Spinal cord (tissue), 10 donors: ENCODE measurements around the gene CCR5AS. TPM values are rescaled to one million over a fixed set of nuclear protein-coding genes. Genes with fewer than 3 reads are reported as not detected.
"Not testable (repeated sequence)": the region's sequence is repeated elsewhere in the genome, so short reads cannot be mapped to it uniquely, and the experiment has no call there.

Experiments
- DNase-seq, 6 donors: peaks; one replicate each; pipeline versions ENCODE4 v3.0.0 to v3.0.0-alpha.2; 2013 to 2015; ENCODE audit warnings: low spot score in 6 of 6, low read depth in 4 of 6
- H3K27ac ChIP-seq: one replicate; pipeline ENCODE4 v1.5.1; 2013; ENCODE audit warnings: low read depth, low read length, control low read depth
- H3K27me3 ChIP-seq: one replicate; pipeline ENCODE4 v1.6.1; 2013; ENCODE audit warnings: low read length; ENCODE audit not compliant: control insufficient read depth, insufficient read depth
- H3K36me3 ChIP-seq: one replicate; pipeline ENCODE4 v1.6.1; 2013; ENCODE audit warnings: low read length; ENCODE audit not compliant: control insufficient read depth, insufficient read depth
- H3K4me1 ChIP-seq: one replicate; pipeline ENCODE4 v1.6.1; 2013; ENCODE audit warnings: low read length; ENCODE audit not compliant: control insufficient read depth, insufficient read depth
- H3K4me3 ChIP-seq: one replicate; pipeline ENCODE4 v1.5.1; 2013; ENCODE audit warnings: low read depth, low read length, control low read depth
- H3K9me3 ChIP-seq: one replicate; pipeline ENCODE4 v1.6.1; 2013; ENCODE audit warnings: low read length; ENCODE audit not compliant: control insufficient read depth, insufficient read depth
- WGBS: methylation state at CpG from one replicate; pipeline ENCODE4 v1.1.5; 2013; ENCODE audit warnings: missing lambda C conversion rate; ENCODE audit not compliant: insufficient coverage; 5-methylcytosine and 5-hydroxymethylcytosine counted together
- polyA plus RNA-seq, 2 donors: library from polyadenylated mRNA; unstranded; fragments of 120-200 nt; gene quantifications; one replicate each; pipeline ENCODE4 v1.2.1, GENCODE V29; 2013; ENCODE audit not compliant: insufficient read length in 2 of 2
- total RNA-seq, 2 donors: library from RNA; depleted of rRNA in 1 of 2; stranded (reverse); fragments of 120-200 nt in 1 of 2; fragments of >200 nt in 1 of 2; gene quantifications; one replicate each; pipeline versions ENCODE4 v1.2.3 to v1.2.4, GENCODE V29; 2013 to 2014
- donor health status: healthy.

The CCR5AS gene

DNA sequence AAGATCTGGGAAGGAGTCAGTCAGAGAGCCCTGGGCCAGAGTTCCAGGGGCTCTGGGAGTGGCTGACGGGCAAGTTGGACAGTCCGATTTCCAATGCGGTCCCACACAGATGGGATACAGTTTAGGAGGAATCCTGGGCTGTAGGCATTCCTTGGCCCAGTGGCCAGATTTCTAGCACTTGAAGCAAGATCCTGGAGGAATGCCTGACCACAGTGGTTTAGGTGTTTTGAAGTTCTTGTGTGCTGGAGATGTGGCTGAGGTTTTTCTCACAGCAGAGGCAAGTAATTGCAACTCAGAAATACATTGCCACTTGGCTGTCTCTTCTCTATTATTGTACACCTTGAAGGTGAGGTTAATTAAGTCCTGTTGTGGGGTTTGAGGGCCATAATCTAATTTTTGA, 76.2 kb downstream of the CCR5AS start:
- 97% methylated on average over 3 of the region's 3 CpGs for WGBS
- not testable (repeated sequence) for H3K36me3 ChIP-seq, H3K4me3 ChIP-seq, H3K27me3 ChIP-seq, DNase-seq, H3K4me1 ChIP-seq, H3K9me3 ChIP-seq, H3K27ac ChIP-seq

DNA sequence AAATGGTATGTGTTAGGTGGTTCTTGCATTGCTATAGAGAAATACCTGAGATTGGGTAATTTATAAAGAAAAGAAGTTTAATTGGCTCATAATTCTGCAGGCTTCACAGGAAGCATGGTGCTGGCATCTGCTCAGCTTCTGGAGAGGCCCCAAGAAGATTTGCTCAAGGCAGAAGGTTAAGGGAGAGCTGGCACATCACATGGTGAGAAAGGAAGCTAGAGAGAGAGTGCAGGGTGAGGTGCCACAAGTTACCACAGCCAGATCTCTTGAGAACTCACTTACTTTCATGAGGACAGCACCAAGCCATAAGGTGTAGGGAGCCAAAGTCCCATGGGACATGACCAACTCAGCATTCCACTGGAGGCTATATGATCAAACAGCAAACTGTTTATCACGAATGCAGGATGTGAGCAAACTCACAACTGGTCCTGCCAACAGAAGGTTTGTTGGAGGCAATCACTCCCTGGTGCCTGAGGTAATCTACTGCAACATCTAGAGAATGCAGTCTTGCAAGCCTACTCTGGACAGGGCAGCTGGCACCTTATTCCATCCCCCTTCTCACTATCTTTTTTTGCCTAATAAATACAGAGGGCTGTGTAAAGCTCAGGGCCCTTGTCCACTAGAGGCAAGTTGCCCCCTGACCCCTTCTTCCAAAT, 81.1 kb downstream of the CCR5AS start:
- H3K27ac ChIP-seq, result no peak overlapping the region
- DNase-seq, result peak in 1 of 6 donors; percentile 48
- no peaks in the 10 kb centered on the region for H3K9me3 ChIP-seq
- no peak overlapping the region for H3K4me3 ChIP-seq
- no peaks in the 10 kb centered on the region for H3K27me3 ChIP-seq
- 80% methylated on average over 1 of the region's 1 CpG for WGBS
- no peaks in the 10 kb centered on the region for H3K36me3 ChIP-seq
- no peaks in the 10 kb centered on the region for H3K4me1 ChIP-seq

DNA sequence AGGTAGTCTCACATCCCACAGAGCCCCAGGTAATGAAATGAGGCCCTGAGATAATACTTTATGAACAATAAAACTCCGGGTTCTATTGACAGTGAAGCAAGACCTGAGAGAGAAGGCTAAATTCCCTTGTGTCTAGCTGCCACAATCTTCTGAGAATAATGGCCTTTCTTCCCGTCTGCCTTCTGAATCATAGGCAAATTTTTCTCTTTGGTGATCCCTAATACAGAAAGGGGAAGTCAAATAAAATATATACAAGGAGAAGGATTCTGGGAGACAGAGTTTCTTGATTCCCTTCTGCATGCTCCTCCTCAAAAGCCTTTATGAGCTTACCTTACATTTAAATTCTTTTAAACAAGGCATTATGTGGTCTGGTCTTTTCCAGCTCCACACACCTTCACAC, 82.8 kb downstream of the CCR5AS start:
- Histone ChIP-seq H3K27me3 (no peaks in the 10 kb centered on the region), H3K4me3 (no peak overlapping the region), H3K4me1 (no peaks in the 10 kb centered on the region), H3K9me3 (no peaks in the 10 kb centered on the region), H3K36me3 (no peaks in the 10 kb centered on the region), H3K27ac (no peak overlapping the region)
- DNase-seq, result no peak
- 80% methylated on average over 1 of the region's 2 CpGs for WGBS

DNA sequence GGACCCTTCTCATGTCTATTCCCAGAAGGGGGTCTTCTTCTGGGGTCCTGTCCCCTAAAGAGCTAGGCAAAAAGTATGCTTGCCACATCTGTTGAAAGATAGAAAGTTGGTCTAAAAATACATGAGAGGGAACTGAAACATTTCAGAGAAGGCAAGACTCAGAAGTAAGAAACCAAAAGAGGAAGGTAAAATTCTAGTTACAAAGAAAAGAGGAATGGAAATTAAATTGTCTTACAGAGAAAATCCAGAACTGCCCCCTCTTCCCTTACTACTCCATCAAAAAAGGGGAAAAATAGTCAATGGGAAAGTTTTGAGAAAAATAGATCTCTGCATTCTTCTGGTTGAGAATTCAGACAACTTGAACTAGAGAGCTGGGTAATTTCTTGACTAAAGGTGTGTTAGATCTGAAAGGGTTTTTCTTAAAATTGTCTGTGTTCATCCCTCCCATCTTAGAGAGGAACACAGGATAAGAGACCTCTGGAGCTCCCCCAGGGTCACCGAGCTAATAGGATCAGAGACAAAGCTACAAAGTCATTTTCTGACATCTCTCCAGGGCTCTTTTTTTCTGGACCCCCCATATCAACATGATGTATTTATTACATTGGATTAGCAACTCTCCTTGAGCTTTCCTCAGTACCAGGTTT, 85.3 kb downstream of the CCR5AS start:
- H3K4me1 ChIP-seq, result no peaks in the 10 kb centered on the region
- H3K36me3 ChIP-seq, result no peaks in the 10 kb centered on the region
- no peak for DNase-seq
- WGBS, result no CpG with 5 or more reads among the region's 1 CpG
- no peaks in the 10 kb centered on the region for H3K9me3 ChIP-seq
- no peak overlapping the region for H3K4me3 ChIP-seq
- H3K27me3 ChIP-seq, result no peaks in the 10 kb centered on the region
- H3K27ac ChIP-seq, result no peak overlapping the region

DNA sequence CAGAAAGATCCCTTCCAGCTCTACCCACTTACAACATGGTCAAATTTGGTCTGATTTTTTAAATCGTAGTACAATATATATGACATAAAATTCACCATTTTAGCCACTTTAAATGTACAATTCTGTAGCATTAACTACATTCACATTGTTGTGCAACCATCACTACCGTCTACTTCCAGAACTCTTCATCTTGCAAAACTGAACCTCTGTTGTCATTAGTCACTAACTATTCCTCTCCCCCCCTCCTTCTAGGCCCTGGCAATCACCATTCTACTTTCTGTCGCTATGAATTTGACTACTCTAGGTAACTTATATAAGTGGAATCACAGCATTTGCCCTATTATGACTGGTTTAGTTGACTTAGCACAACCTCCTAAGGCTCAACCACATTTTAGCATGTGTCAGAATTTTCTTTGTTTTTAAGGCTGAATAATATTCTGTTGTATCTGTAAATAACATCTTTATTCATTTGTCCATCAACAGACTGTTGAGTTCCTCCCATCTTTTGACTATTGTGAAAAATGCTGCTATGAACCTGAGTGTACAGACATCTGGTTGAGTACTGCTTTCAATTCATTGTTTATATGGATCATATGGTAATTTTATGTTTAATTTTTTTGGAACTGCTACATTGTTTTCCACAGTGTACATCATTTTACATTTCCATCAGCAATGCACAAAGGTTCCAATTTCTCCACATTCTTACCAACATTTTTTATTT, 88.5 kb downstream of the CCR5AS start:
- H3K27me3 ChIP-seq, result no peaks in the 10 kb centered on the region
- no peak overlapping the region for H3K4me3 ChIP-seq
- no peaks in the 10 kb centered on the region for H3K9me3 ChIP-seq
- H3K36me3 ChIP-seq, result no peaks in the 10 kb centered on the region
- no peak overlapping the region for H3K27ac ChIP-seq
- H3K4me1 ChIP-seq, result no peaks in the 10 kb centered on the region
- WGBS, result 95% methylated on average over 2 of the region's 3 CpGs
- DNase-seq, result no peak

DNA sequence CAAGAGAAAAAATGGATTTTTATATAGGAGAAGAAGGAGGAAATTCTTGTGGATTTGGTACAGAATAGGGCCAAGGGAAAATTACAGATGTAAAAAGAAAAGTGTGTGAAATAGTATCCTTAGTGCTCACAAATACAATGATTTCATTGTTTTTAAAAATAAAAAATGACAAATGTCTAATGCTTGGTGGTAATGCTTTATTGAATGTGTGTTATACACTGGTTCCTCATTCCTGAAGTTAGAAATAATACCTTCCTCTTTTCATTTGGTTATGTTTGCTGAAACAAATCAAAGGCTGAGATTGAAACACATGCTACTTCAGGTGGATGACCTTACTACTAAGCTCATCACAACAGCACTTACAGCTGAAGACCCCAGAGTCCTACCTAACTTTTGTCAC, 90.7 kb downstream of the CCR5AS start:
- Histone ChIP-seq H3K36me3 (no peaks in the 10 kb centered on the region), H3K27me3 (no peaks in the 10 kb centered on the region), H3K4me1 (no peaks in the 10 kb centered on the region), H3K9me3 (no peaks in the 10 kb centered on the region), H3K4me3 (no peak overlapping the region), H3K27ac (no peak overlapping the region)
- DNase-seq, result no peak

DNA sequence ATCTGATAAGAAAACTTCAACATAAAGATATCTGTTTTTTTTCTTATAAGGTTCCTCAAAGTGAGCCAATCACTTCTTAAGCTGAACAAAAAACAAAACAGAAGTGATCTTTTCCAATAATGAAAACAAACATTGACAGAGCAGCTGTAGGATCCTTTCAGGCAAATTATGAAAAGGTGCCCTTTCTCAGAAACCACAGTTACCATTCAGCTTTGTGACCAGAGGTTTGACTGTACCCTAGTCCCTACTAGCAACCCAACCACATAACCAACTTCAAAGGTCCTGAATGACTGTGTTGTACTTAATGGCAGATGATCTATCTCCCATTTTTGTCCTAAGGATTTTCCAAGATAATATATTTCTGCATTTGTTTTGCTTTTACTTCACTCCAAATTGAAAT, 92.3 kb downstream of the CCR5AS start:
- Histone ChIP-seq H3K36me3 (no peaks in the 10 kb centered on the region), H3K4me1 (no peaks in the 10 kb centered on the region), H3K9me3 (no peaks in the 10 kb centered on the region), H3K4me3 (no peak overlapping the region), H3K27ac (no peak overlapping the region), H3K27me3 (no peaks in the 10 kb centered on the region)
- DNase-seq, result no peak

Other genes with a start within 250 kb of the CCR5AS start
- 1 to 10 TPM; 5.2 to 7.1 TPM for gene CCR1, start 198.8 kb downstream of the CCR5AS start, total RNA-seq
- gene CCR1, start 198.8 kb downstream of the CCR5AS start, polyA plus RNA-seq, result 1 to 10 TPM; 3.0 to 5.9 TPM
- under 1 TPM in 1 of 2 donors, not detected in 1; 0.20 TPM for gene CCR3, start 164.6 kb downstream of the CCR5AS start, total RNA-seq
- not detected for gene CCR3, start 164.6 kb downstream of the CCR5AS start, polyA plus RNA-seq
- 1 to 10 TPM in 1 of 2 donors, under 1 TPM in 1; 0.44 to 2.2 TPM for gene CCR2, start 53.0 kb downstream of the CCR5AS start, total RNA-seq
- under 1 TPM in 1 of 2 donors, not detected in 1; 0.13 TPM for gene CCR2, start 53.0 kb downstream of the CCR5AS start, polyA plus RNA-seq
- gene CCR5, start 36.1 kb downstream of the CCR5AS start, total RNA-seq, result under 1 TPM; 0.22 to 0.79 TPM
- gene CCR5, start 36.1 kb downstream of the CCR5AS start, polyA plus RNA-seq, result under 1 TPM; 0.11 to 0.48 TPM
- 1 to 10 TPM; 2.5 to 3.9 TPM for gene CCRL2, start 193 bp upstream of the CCR5AS start, total RNA-seq
- gene CCRL2, start 193 bp upstream of the CCR5AS start, polyA plus RNA-seq, result 1 to 10 TPM in 1 of 2 donors, under 1 TPM in 1; 0.93 to 1.1 TPM
- 10 to 100 TPM in 1 of 2 donors, 1 to 10 TPM in 1; 1.4 to 62.3 TPM for gene LTF, start 57.8 kb upstream of the CCR5AS start, total RNA-seq
- gene LTF, start 57.8 kb upstream of the CCR5AS start, polyA plus RNA-seq, result under 1 TPM; 0.47 to 0.49 TPM
- gene RTP3, start 90.9 kb upstream of the CCR5AS start, total RNA-seq, result not detected
- not detected for gene RTP3, start 90.9 kb upstream of the CCR5AS start, polyA plus RNA-seq
- gene LRRC2, start 159.2 kb upstream of the CCR5AS start, total RNA-seq, result 1 to 10 TPM; 1.4 to 4.6 TPM
- gene LRRC2, start 159.2 kb upstream of the CCR5AS start, polyA plus RNA-seq, result 1 to 10 TPM; 2.5 to 3.3 TPM
- gene FAM240A, start 205.5 kb upstream of the CCR5AS start, total RNA-seq, result not detected
- gene FAM240A, start 205.5 kb upstream of the CCR5AS start, polyA plus RNA-seq, result not detected